Omental fat pad (tissue), 4 donors: ENCODE measurements around the gene NRSN1. TPM values are rescaled to one million over a fixed set of nuclear protein-coding genes. Genes with fewer than 3 reads are reported as not detected.

ENCODE experiments used
- ATAC-seq: fragments of 150-250 bp; one replicate; pipeline ENCODE4 v1.9.1; 2016; ENCODE audit warnings: mild to moderate bottlenecking, moderate library complexity; ENCODE audit not compliant: low FRiP score
- DNase-seq: peaks from one replicate; pipeline ENCODE4 v3.0.0-alpha.2; 2019; ENCODE audit warnings: low spot score
- total RNA-seq, 4 donors: library from RNA; depleted of rRNA; stranded (reverse); fragments of >200 nt; gene quantifications; one replicate each; pipeline ENCODE4 v1.1.0, GENCODE V29; 2016
- TF ChIP-seq, protein P1 (sequence below), 3 donors: fragments of 450-650 bp; IDR thresholded peaks; one replicate each; pipeline ENCODE4 v1.5.1; 2016 to 2017; ENCODE audit warnings: antibody characterized with exemption in 3 of 3, mild to moderate bottlenecking in 3 of 3, moderate library complexity in 2 of 3

The NRSN1 gene
- total RNA-seq, 4 donors from 2014 or later, result not detected

DNA sequence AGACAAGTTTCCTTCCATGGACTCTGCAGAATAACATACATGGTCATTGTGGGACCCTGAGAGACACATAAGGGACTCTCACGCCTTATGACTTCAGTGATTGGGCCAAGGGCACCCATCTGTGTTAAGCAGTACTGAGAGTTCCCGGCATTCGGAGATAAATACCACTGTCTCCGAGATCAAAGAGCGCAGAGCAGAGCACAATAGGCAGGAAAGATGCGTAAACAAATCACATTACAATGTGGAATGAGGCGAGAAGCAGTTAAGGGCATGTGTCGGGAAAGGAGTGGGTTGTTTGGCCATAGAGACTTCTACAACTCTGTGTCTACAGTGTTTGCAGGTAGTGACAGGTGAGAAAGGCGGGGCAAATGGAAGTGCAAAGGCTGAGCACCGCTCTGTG, 57.6 kb downstream of the NRSN1 start:
- DNase-seq, result no peak
- ATAC-seq, result no peak
- TF ChIP-seq, protein P1, sequence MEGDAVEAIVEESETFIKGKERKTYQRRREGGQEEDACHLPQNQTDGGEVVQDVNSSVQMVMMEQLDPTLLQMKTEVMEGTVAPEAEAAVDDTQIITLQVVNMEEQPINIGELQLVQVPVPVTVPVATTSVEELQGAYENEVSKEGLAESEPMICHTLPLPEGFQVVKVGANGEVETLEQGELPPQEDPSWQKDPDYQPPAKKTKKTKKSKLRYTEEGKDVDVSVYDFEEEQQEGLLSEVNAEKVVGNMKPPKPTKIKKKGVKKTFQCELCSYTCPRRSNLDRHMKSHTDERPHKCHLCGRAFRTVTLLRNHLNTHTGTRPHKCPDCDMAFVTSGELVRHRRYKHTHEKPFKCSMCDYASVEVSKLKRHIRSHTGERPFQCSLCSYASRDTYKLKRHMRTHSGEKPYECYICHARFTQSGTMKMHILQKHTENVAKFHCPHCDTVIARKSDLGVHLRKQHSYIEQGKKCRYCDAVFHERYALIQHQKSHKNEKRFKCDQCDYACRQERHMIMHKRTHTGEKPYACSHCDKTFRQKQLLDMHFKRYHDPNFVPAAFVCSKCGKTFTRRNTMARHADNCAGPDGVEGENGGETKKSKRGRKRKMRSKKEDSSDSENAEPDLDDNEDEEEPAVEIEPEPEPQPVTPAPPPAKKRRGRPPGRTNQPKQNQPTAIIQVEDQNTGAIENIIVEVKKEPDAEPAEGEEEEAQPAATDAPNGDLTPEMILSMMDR (IDR thresholded peaks at IDR 0.05), result no peak

GRCh38 chr6:24186349-24186748, 60.3 kb downstream of the NRSN1 start:
- no peak for ATAC-seq
- TF ChIP-seq, protein P1 (IDR thresholded peaks at IDR 0.05), result no peak
- no peak for DNase-seq

DNA sequence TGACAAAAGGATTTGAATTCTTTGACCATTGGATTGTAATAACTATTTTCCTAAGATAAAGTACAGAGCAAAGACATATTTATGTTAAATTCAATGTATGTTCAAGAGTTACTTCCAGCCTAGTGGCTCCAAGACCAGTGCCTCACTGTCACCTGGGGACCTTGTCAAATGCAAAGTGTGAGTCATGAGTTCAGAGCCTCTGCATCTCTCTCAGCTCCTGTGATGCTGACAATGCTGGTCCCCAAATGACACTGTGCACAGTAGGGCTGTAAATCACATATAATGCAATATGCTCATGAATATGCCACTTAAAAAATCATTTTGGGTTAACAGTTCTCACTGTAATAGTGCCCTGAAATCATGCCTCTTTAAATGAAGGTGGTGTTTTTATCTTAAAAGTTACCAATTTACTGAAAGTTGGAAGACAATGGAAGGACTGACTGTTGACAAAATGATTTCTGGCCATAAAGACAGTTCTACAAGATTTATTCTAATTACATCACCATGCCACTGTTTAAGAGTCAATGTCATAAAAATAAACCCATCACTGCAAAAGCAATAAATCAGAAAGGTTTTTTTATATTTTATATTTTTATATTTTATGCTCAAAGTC, 62.1 kb downstream of the NRSN1 start:
- no peak for DNase-seq
- ATAC-seq, result no peak
- TF ChIP-seq, protein P1 (IDR thresholded peaks at IDR 0.05), result no peak

DNA sequence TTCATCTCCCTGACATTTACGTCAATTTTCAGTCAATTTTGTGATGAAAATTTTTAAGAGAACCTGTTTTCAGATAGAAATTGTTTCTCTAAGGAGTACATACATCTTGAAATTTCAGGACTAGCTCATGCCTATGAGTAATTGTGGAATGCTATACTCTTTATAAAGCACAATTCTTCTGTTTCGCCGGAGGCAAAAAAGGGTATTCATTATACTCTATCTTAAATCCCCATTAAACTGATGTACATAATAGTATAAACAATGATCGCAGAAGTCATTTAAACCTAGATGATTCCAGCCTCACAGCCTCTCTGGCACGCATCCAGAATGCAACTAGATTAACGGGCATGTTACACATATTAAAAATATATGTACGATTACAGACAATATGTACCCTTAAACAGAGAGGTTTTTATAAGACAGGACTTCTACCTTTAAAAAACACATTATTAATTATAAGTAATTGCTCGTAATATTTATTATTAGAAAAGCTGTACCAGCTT, 62.6 kb downstream of the NRSN1 start:
- TF ChIP-seq, protein P1 (IDR thresholded peaks at IDR 0.05), result no peak
- no peak for ATAC-seq

DNA sequence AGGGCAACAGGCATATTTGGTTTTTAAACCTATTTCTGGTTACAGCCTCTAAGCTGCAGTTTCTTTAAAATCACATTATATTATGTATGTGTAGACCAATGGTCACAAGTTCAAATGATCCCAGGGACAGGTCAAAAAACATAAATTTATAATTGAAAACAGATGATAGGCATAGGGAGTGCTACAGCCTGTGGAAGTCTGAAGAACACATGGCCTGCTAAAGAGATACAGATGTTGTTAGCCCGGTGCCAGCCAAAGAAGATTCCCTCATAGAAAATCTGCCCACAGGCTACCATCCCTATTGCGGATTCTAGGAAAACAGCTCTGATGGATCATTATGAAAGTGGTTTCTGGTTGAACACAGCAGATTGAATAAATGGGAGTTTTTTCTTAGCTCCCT, 65.3 kb downstream of the NRSN1 start:
- ATAC-seq (no peak), DNase-seq (no peak)
- TF ChIP-seq, protein P1 (IDR thresholded peaks at IDR 0.05), result no peak

More for the DNA sequence above, 62.6 kb downstream of the NRSN1 start:
- no peak for DNase-seq

DNA sequence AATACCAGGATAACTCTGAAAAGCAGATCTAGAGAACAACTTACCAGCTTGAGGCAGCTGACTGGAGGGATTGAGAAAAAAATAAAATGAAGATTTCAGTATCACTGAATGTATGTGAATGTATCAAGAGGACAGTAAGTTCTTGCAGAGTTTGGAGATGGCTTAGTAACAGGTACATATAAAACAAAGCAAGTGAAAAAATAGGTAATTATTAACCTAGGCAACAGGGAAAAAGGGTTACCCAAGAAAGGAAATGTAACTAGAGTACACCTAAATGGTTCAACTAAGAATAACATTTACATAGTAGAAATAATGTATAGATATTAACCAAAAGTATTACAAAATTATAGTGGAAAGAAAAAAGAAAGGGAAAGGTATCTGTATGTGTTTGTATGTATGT, 67.3 kb downstream of the NRSN1 start:
- DNase-seq, result no peak
- ATAC-seq, result no peak
- TF ChIP-seq, protein P1 (IDR thresholded peaks at IDR 0.05), result no peak

DNA sequence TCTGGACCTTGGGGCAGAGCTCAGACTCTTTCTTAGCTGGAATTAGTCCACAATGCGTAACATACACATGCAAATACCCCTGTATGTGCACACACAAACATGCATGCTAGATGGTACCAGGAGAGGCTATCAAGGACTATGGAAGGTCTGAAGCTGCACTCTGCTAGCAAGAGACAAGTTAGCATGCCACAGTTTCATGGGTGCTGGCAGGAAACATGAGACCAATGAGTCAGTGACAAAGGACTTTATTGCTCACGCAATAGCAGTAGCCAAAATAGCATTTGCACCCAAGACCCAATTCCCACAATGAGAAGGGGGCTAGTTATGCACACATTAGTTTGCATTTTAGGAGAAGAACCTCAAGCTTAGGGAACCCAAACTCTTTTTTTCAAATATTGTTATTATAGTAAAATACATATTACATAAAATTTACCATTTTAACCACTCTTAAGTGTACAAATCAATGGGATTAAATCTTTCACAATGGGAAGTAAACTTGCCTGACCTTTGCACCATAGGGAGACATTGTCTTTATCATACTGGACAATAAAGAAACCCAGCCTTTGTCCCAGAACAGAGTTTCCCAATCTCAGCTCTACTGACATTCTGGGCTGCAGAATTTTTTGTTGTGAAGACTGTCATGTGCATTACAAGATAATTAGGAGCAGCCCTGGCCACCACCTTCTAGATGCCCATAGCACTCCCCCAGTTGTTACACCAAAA, 69.1 kb downstream of the NRSN1 start:
- TF ChIP-seq, protein P1 (IDR thresholded peaks at IDR 0.05), result no peak
- ATAC-seq (no peak), DNase-seq (no peak)
